GM23248 (cell line): ENCODE measurements around the gene GRID2.

Source experiments
- EZH2 ChIP-seq: fragments of 200-600 bp; sonication (generic); IDR thresholded peaks from 2 replicates; pipeline ENCODE4 v1.6.1; 2018; ENCODE audit warnings: antibody characterized with exemption, mild to moderate bottlenecking; ENCODE audit not compliant: insufficient read depth, poor library complexity, severe bottlenecking
- EZH2phosphoT487 ChIP-seq: fragments of 200-600 bp; sonication (generic); IDR thresholded peaks from 2 replicates; pipeline ENCODE4 v1.6.1; 2018; ENCODE audit warnings: antibody characterized with exemption, moderate library complexity, mild to moderate bottlenecking, low read depth; ENCODE audit not compliant: insufficient read depth

DNA sequence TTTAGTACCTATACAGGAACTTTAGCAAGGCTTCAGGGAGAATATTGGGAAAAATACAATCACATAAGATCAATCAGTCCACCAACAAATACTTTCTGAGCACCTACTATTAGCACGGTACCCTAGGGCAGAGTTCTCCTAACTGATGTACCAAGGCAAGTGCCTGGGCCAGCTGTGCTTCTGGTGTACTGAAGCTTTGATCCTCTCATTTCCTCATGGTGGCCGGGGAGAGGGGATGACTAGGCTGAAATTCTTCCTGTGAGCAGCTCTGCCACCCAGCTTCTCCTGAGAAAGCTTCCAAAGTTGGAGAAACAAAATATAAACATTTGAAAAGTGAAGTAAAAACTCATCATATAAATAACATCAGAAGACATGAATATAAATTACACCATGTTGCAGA lies 1475.5 kb downstream of the GRID2 start:
- TF ChIP-seq EZH2, result no peak
- no peak for TF ChIP-seq EZH2phosphoT487
